Stomach (tissue), 9 donors: ENCODE results near the gene DUT. TPM values are rescaled to one million over a fixed set of nuclear protein-coding genes. Genes with fewer than 3 reads are reported as not detected.

Source experiments
- DNase-seq, 2 donors: peaks; one replicate each; pipeline versions ENCODE4 v3.0.0 to v3.0.0-alpha.2; 2013 to 2019
- H3K27ac ChIP-seq, 5 donors: fragments of 200-600 bp in 4 of 5; sonication (generic) in 4 of 5; one replicate each; pipeline ENCODE4 v1.5.1; 2013 to 2019; ENCODE audit warnings: mild to moderate bottlenecking in 1 of 5, moderate library complexity in 1 of 5
- H3K27me3 ChIP-seq, 3 donors: fragments of 200-600 bp; sonication (generic); one replicate each; pipeline ENCODE4 v1.5.1; 2017 to 2019; ENCODE audit warnings: mixed run types in 1 of 3
- H3K36me3 ChIP-seq, 4 donors: fragments of 200-600 bp; sonication (generic); 1 replicate in 3 of 4; 2 replicates in 1 of 4; pipeline ENCODE4 v1.5.1; 2016 to 2019
- H3K4me1 ChIP-seq, 4 donors: fragments of 200-600 bp; sonication (generic); one replicate each; pipeline ENCODE4 v1.5.1; 2016 to 2019
- H3K4me3 ChIP-seq, 4 donors: fragments of 200-600 bp; sonication (generic) in 3 of 4; one replicate each; pipeline ENCODE4 v1.5.1; 2016 to 2019; ENCODE audit warnings: mild to moderate bottlenecking in 1 of 4
- H3K9me3 ChIP-seq, 4 donors: fragments of 200-600 bp; sonication (generic); one replicate each; pipeline ENCODE4 v1.5.1; 2016 to 2019
- EP300 ChIP-seq: sonication (generic); formaldehyde crosslinking; IDR thresholded peaks from one replicate; pipeline ENCODE4 v1.6.1; 2017; ENCODE audit warnings: antibody characterized with exemption
- POLR2A ChIP-seq, 4 donors: fragments of 450-650 bp; IDR thresholded peaks; one replicate each; pipeline ENCODE4 v1.6.1; 2016; ENCODE audit warnings: antibody characterized with exemption in 4 of 4, control low read depth in 2 of 4, mild to moderate bottlenecking in 1 of 4, moderate library complexity in 1 of 4
- POLR2AphosphoS5 ChIP-seq, 3 donors: sonication (generic); formaldehyde crosslinking; IDR thresholded peaks; one replicate each; pipeline ENCODE4 v1.6.1; 2016; ENCODE audit warnings: antibody characterized with exemption in 3 of 3
- WGBS, 5 donors: extraction: QIAGEN DNeasy Blood & Tissue Kit in 3 of 5; methylation state at CpG; one replicate each; pipeline versions ENCODE4 v1.1.5 to v1.1.7; 2013 to 2018; 5-methylcytosine and 5-hydroxymethylcytosine counted together
- intact Hi-C: fragments of 100-400 bp; cut with DNase I; formaldehyde crosslinking; loops from one replicate; pipeline ENCODE4 v1.15.1; 2023; ENCODE audit warnings: low total_unique reads
- polyA plus RNA-seq, 3 donors: library from polyadenylated mRNA; stranded (reverse); fragments of 200-250 nt; gene quantifications; one replicate each; pipeline ENCODE4 v1.2.3, GENCODE V29; 2013
- total RNA-seq, 5 donors: library from RNA; depleted of rRNA; stranded (reverse); fragments of >200 nt; gene quantifications; one replicate each; pipeline versions ENCODE4 v1.1.0 to v1.2.3, GENCODE V29; 2014 to 2016
- TF ChIP-seq, protein P1 (sequence below), 7 experiments: fragments of 450-650 bp in 4 of 7; fragments of 200-600 bp in 3 of 7; sonication (generic) in 3 of 7; IDR thresholded peaks; one replicate each; pipeline ENCODE4 v1.5.1; 2016 to 2019; ENCODE audit warnings: antibody characterized with exemption in 7 of 7, control low read depth in 2 of 7, mild to moderate bottlenecking in 1 of 7
- donor health status: healthy with polysubstance abuse.
- donor health status: Bipolar disorder and iron deficiency.
- donor health status: healthy.

DUT gene
- total and polyA plus RNA-seq, 8 donors, result 7.6 to 207 (median 69.6) TPM

DNA sequence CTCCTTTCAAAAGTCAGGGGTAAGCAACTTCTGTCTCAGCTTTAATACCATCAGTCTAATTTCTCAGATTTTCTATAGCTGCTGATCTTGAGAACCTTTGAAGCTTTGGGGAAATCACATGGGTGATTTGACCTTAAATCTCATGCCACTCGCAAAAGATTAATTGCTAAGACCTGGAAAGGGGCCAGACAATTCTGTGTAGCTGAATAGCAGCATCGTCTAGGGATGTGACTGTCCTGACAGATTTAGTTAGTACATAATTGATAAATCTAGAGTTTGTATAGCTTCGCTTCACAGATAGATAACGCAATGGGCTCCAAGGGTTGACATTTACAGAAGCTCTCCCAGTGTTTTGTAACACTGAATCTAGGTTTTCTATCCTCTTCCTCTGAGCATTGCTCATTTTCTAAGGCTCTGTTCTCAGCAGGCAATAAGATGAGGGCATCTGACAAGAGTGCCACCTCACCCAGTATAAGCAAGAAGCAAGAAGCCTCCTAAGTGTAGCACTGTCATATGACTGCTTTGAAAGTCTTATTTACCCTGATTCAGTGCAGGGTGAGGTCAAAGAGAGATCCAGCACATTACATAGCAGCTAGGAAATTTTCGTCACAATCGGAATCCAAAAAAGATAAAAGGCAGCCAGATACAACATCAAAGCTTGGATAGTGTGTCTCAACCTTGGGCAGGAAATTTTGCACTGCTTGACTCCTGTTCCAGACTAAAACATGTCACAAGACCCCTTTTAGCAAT lies 47.7 kb upstream of the DUT start:
- H3K27ac ChIP-seq, result no peak overlapping the region
- peak in 1 of 2 donors; percentile 11 for DNase-seq
- WGBS, 5 donors, result 30 to 52% (median 35%) methylated on average over 6 of the region's 6 CpGs
- H3K4me1 ChIP-seq, result peaks cover 0 to 35% (median 18%) of the 10 kb centered on the region in 4 donors
- TF ChIP-seq, protein P1, sequence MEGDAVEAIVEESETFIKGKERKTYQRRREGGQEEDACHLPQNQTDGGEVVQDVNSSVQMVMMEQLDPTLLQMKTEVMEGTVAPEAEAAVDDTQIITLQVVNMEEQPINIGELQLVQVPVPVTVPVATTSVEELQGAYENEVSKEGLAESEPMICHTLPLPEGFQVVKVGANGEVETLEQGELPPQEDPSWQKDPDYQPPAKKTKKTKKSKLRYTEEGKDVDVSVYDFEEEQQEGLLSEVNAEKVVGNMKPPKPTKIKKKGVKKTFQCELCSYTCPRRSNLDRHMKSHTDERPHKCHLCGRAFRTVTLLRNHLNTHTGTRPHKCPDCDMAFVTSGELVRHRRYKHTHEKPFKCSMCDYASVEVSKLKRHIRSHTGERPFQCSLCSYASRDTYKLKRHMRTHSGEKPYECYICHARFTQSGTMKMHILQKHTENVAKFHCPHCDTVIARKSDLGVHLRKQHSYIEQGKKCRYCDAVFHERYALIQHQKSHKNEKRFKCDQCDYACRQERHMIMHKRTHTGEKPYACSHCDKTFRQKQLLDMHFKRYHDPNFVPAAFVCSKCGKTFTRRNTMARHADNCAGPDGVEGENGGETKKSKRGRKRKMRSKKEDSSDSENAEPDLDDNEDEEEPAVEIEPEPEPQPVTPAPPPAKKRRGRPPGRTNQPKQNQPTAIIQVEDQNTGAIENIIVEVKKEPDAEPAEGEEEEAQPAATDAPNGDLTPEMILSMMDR (IDR thresholded peaks at IDR 0.05), result no peak
- TF ChIP-seq EP300 (no peak), POLR2A (IDR thresholded peaks at IDR 0.05) (no peak), POLR2AphosphoS5 (IDR thresholded peaks at IDR 0.05) (no peak)
- H3K27me3 ChIP-seq, result no peaks in the 10 kb centered on the region
- no peaks in the 10 kb centered on the region for H3K9me3 ChIP-seq
- intact Hi-C loops, result no loop called here
- no peak overlapping the region for H3K4me3 ChIP-seq
- H3K36me3 ChIP-seq, result no peaks in the 10 kb centered on the region

DNA sequence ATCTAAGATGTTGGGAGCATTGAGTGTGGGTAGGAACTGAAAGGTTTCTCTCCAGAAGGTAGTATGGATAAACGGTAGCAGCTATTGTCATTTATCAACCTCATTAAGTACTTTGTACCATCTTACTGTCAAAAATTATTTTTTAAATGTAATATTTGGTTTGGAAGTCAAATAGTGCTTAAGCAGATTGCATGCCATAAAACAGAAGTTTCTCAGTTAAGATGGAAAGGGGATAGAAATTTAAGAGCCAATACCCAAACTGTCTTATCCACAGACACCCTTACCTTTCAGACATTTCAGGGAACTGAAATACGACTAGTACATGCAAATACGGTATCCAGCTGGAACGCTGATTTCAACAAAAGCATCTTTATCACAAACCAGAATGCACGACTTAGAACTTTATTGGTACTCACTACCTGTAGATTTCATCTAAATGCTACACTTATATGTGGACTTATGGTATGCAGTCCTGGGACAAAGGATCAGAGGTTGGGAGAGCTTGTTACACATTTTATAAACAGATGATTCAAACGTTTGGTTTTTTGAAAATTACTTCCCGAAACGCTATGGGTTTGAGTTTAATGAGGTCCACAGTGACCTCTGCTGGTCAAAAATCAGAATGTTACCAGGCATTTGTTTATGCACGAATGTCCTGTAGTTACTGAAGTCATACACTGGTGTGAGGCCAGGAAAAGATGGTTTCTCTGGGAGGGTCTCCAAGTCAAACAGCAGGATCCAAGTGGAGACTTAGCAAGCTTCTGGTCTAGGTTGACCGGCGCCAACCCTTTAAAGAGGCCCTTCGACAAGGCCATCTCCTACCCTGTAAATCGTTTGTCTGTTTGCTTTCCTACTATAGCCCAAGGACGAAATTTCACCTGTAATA lies 45.7 kb upstream of the DUT start:
- TF ChIP-seq, protein P1 (IDR thresholded peaks at IDR 0.05), result peak in 5 of 7 experiments; percentile 57 to 74 (median 63)
- peak in 1 of 3 donors; percentile 49 for TF ChIP-seq POLR2AphosphoS5 (IDR thresholded peaks at IDR 0.05)
- no peak for TF ChIP-seq EP300
- TF ChIP-seq POLR2A (IDR thresholded peaks at IDR 0.05), result no peak
- Histone ChIP-seq H3K4me1 (peaks cover 0 to 35% (median 18%) of the 10 kb centered on the region in 4 donors), H3K36me3 (no peaks in the 10 kb centered on the region), H3K4me3 (peak overlapping the region in 1 of 4 donors; percentile 16), H3K27me3 (no peaks in the 10 kb centered on the region), H3K27ac (peak overlapping the region in 1 of 5 donors; percentile 16), H3K9me3 (no peaks in the 10 kb centered on the region)
- intact Hi-C loops, result no loop called here
- DNase-seq, result peak; percentile 57 to 94
- WGBS, 5 donors, result 9 to 19% (median 16%) methylated on average over 14 of the region's 14 CpGs

DNA sequence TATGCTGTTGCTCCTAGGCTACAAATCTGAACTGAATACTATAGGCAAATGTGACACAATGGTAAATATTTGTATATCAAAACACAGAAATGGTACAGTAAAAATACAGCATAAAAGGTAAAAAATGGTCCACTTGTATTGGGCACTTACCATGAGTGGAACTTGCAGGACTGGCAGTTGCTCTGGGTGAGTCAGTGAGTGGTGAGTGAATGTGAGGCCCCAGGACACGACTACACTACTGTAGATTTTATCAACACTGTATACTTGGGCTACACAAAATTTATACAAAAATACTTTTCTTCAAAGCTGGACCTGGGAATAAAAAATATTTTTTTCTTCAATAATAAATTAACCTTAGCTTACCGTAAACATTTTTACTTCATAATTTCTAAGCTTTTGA lies 41.6 kb upstream of the DUT start:
- 80 to 86% (median 82%) methylated on average over 2 of the region's 2 CpGs for WGBS, 5 donors
- no peaks in the 10 kb centered on the region for H3K9me3 ChIP-seq
- intact Hi-C loops, result no loop called here
- TF ChIP-seq EP300 (no peak), POLR2AphosphoS5 (IDR thresholded peaks at IDR 0.05) (no peak)
- H3K4me1 ChIP-seq, result peaks cover 0 to 16% (median 8%) of the 10 kb centered on the region in 4 donors
- H3K27me3 ChIP-seq, result no peaks in the 10 kb centered on the region
- H3K36me3 ChIP-seq, result no peaks in the 10 kb centered on the region
- no peak overlapping the region for H3K27ac ChIP-seq
- no peak overlapping the region for H3K4me3 ChIP-seq
- no peak for DNase-seq

DNA sequence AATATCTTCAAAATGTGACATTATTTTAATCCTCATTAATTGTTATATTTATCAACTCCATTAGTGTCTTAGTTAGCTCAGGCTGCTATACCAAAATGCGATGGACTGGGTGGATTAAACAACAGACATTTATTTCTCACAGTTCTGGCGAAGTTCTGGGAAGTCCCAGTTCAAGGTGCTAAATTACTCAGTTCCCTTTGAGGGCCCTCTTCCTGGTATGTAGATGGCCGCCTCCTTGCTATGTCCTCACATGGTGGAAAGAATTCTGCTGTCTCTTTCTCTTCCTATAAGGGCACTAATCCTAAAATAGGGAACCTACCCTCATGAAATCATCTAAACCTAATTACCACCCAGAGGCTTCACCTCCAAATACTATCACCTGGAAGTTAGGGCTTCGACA lies 38.8 kb upstream of the DUT start:
- no peak for TF ChIP-seq POLR2A (IDR thresholded peaks at IDR 0.05)
- TF ChIP-seq, protein P1 (IDR thresholded peaks at IDR 0.05), result no peak
- no peak for TF ChIP-seq POLR2AphosphoS5 (IDR thresholded peaks at IDR 0.05)
- TF ChIP-seq EP300, result no peak
- peaks cover 0 to 3% (median 0%) of the 10 kb centered on the region in 3 donors for H3K27me3 ChIP-seq

More for the DNA sequence above, 38.8 kb upstream of the DUT start:
- DNase-seq, result no peak
- 85 to 95% (median 89%) methylated on average over 4 of the region's 4 CpGs for WGBS, 5 donors
- Histone ChIP-seq H3K36me3 (no peaks in the 10 kb centered on the region), H3K4me1 (no peaks in the 10 kb centered on the region), H3K27ac (no peak overlapping the region), H3K9me3 (no peaks in the 10 kb centered on the region), H3K4me3 (no peak overlapping the region)
- intact Hi-C loops, result no loop called here
